Erythroblast (primary cell): ENCODE results near the gene THSD4.

ENCODE experiments used
- GATA1 ChIP-seq: IDR thresholded peaks from 2 replicates; pipeline ENCODE4 v1.6.1; 2011; ENCODE audit warnings: low read depth, mild to moderate bottlenecking, control low read depth, low read length, moderate library complexity
- POLR2A ChIP-seq: IDR thresholded peaks from 2 replicates; pipeline ENCODE4 v1.6.1; 2011; ENCODE audit warnings: mild to moderate bottlenecking, low read length

GRCh38 chr15:71451130-71451529 is 335.9 kb downstream of the THSD4 start:
- TF ChIP-seq POLR2A, result no peak
- TF ChIP-seq GATA1, result no peak
